H9 (cell line): ENCODE measurements around the gene ALOX15B. TPM values are rescaled to one million over a fixed set of nuclear protein-coding genes. Genes with fewer than 3 reads are reported as not detected.

Experiments
- DNase-seq: peaks from one replicate; pipeline ENCODE4 v3.0.0-alpha.2; 2017
- H2AFZ ChIP-seq: one replicate; pipeline ENCODE4 v1.6.1; 2013; ENCODE audit warnings: mild to moderate bottlenecking, low read length, control low read depth, moderate library complexity
- H2AK5ac ChIP-seq: 2 replicates; pipeline ENCODE4 v1.6.1; 2013; ENCODE audit warnings: low read length, control low read depth, mixed read lengths; ENCODE audit not compliant: insufficient read length
- H2BK120ac ChIP-seq: one replicate; pipeline ENCODE4 v1.6.1; 2013; ENCODE audit warnings: low read depth, mild to moderate bottlenecking, low read length, control low read depth, inconsistent platforms; ENCODE audit not compliant: poor library complexity, severe bottlenecking
- H2BK12ac ChIP-seq: 2 replicates; pipeline ENCODE4 v1.6.1; 2013; ENCODE audit warnings: low read length, control low read depth, mixed read lengths, low read depth; ENCODE audit not compliant: insufficient read length
- H2BK15ac ChIP-seq: 2 replicates; pipeline ENCODE4 v1.6.1; 2013; ENCODE audit warnings: low read depth, low read length, control low read depth
- H2BK20ac ChIP-seq: one replicate; pipeline ENCODE4 v1.6.1; 2013; ENCODE audit warnings: low read depth, mild to moderate bottlenecking, low read length, control low read depth, inconsistent platforms; ENCODE audit not compliant: poor library complexity, severe bottlenecking
- H2BK5ac ChIP-seq: 2 replicates; pipeline ENCODE4 v1.6.1; 2013; ENCODE audit warnings: low read length, control low read depth, mixed read lengths; ENCODE audit not compliant: insufficient read length
- H3K14ac ChIP-seq: 2 replicates; pipeline ENCODE4 v1.6.1; 2013; ENCODE audit warnings: low read length, control low read depth; ENCODE audit not compliant: insufficient read depth
- H3K18ac ChIP-seq: 2 replicates; pipeline ENCODE4 v1.6.1; 2013; ENCODE audit warnings: low read depth, mild to moderate bottlenecking, mixed read lengths, low read length, control low read depth; ENCODE audit not compliant: insufficient read length
- H3K23ac ChIP-seq: 2 replicates; pipeline ENCODE4 v1.6.1; 2013; ENCODE audit warnings: low read length, control low read depth, mixed read lengths, low read depth; ENCODE audit not compliant: insufficient read length
- H3K23me2 ChIP-seq: 2 replicates; pipeline ENCODE4 v1.6.1; 2013; ENCODE audit warnings: low read depth, mild to moderate bottlenecking, mixed read lengths, low read length, control low read depth; ENCODE audit not compliant: insufficient read length, poor library complexity, severe bottlenecking
- H3K27ac ChIP-seq: 2 replicates; pipeline ENCODE4 v1.5.1; 2013; ENCODE audit warnings: low read length, control low read depth, mixed read lengths, low read depth; ENCODE audit not compliant: insufficient read length
- H3K27me3 ChIP-seq: 2 replicates; pipeline ENCODE4 v1.6.1; 2013; ENCODE audit warnings: low read length, control low read depth, inconsistent platforms; ENCODE audit not compliant: insufficient read depth
- H3K4ac ChIP-seq: 2 replicates; pipeline ENCODE4 v1.6.1; 2013; ENCODE audit warnings: low read depth, mild to moderate bottlenecking, control low read depth, inconsistent platforms, low read length, moderate library complexity
- H3K4me1 ChIP-seq: 2 replicates; pipeline ENCODE4 v1.6.1; 2013; ENCODE audit warnings: low read length, control low read depth, inconsistent platforms; ENCODE audit not compliant: insufficient read depth
- H3K4me2 ChIP-seq: 2 replicates; pipeline ENCODE4 v1.6.1; 2013; ENCODE audit warnings: low read length, control low read depth, mixed read lengths; ENCODE audit not compliant: insufficient read length, insufficient read depth
- H3K56ac ChIP-seq: 2 replicates; pipeline ENCODE4 v1.6.1; 2013; ENCODE audit warnings: low read depth, mild to moderate bottlenecking, mixed read lengths, low read length, control low read depth; ENCODE audit not compliant: insufficient read length
- H3K79me1 ChIP-seq: 2 replicates; pipeline ENCODE4 v1.6.1; 2013; ENCODE audit warnings: low read depth, mild to moderate bottlenecking, moderate library complexity, low read length, control low read depth, inconsistent platforms; ENCODE audit not compliant: insufficient read depth, poor library complexity, severe bottlenecking
- H3K79me2 ChIP-seq: 2 replicates; pipeline ENCODE4 v1.6.1; 2013; ENCODE audit warnings: low read length, control low read depth, inconsistent platforms; ENCODE audit not compliant: insufficient read depth
- H3K9ac ChIP-seq: 2 replicates; pipeline ENCODE4 v1.6.1; 2013; ENCODE audit warnings: low read length, control low read depth, mixed read lengths; ENCODE audit not compliant: insufficient read length; ENCODE audit errors: extremely low read depth
- H3K9me3 ChIP-seq: one replicate; pipeline ENCODE4 v1.6.1; 2013; ENCODE audit warnings: low read depth, low read length, inconsistent platforms; ENCODE audit not compliant: control insufficient read depth
- H3T11ph ChIP-seq: one replicate; pipeline ENCODE4 v1.6.1; 2013; ENCODE audit warnings: mild to moderate bottlenecking, low read length, control low read depth, inconsistent platforms
- H4K20me1 ChIP-seq: one replicate; pipeline ENCODE4 v1.6.1; 2013; ENCODE audit not compliant: control insufficient read depth, insufficient read length, insufficient read depth
- H4K5ac ChIP-seq: 2 replicates; pipeline ENCODE4 v1.6.1; 2013; ENCODE audit warnings: low read depth, mild to moderate bottlenecking, mixed read lengths, low read length, control low read depth; ENCODE audit not compliant: insufficient read length
- H4K8ac ChIP-seq: replicated peaks from 2 replicates; pipeline ENCODE4 v1.6.1; 2013; ENCODE audit warnings: low read length, control low read depth, mixed read lengths, low read depth; ENCODE audit not compliant: insufficient read length
- H4K91ac ChIP-seq: 2 replicates; pipeline ENCODE4 v1.6.1; 2013; ENCODE audit warnings: low read depth, mild to moderate bottlenecking, moderate library complexity, mixed read lengths, low read length, control low read depth; ENCODE audit not compliant: insufficient read length
- H3K27ac Mint-ChIP-seq, 3 experiments: 2 replicates in 2 of 3; 3 replicates in 1 of 3; pipeline ENCODE4 v1.8.0; 2020 to 2021; ENCODE audit warnings: mixed read lengths in 3 of 3, mild to moderate bottlenecking in 1 of 3, moderate library complexity in 1 of 3
- H3K27me3 Mint-ChIP-seq: 2 replicates; pipeline ENCODE4 v1.8.0; 2021; ENCODE audit warnings: low read depth, mild to moderate bottlenecking, moderate library complexity, mixed read lengths
- H3K36me3 Mint-ChIP-seq, 3 experiments: 2 replicates in 2 of 3; 3 replicates in 1 of 3; pipeline ENCODE4 v1.8.0; 2020 to 2021; ENCODE audit warnings: low read depth in 3 of 3, mixed read lengths in 3 of 3; ENCODE audit not compliant: insufficient read depth in 1 of 3
- H3K4me1 Mint-ChIP-seq, 2 experiments: 2 replicates each; pipeline ENCODE4 v1.8.0; 2020; ENCODE audit warnings: mixed read lengths in 2 of 2
- H3K4me3 Mint-ChIP-seq, 2 experiments: 2 replicates in 1 of 2; 3 replicates in 1 of 2; pipeline ENCODE4 v1.8.0; 2020 to 2021; ENCODE audit warnings: mild to moderate bottlenecking in 2 of 2, mixed read lengths in 2 of 2, moderate library complexity in 1 of 2
- H3K9me3 Mint-ChIP-seq, 2 experiments: 2 replicates in 1 of 2; 3 replicates in 1 of 2; pipeline ENCODE4 v1.8.0; 2020; ENCODE audit warnings: mild to moderate bottlenecking in 2 of 2, mixed read lengths in 2 of 2, moderate library complexity in 1 of 2
- WGBS: extraction: QIAGEN DNeasy Blood & Tissue Kit; methylation state at CpG from one replicate; pipeline ENCODE4 v1.1.7; 2013; ENCODE audit warnings: missing lambda C conversion rate, low lambda C conversion rate, mixed read lengths; ENCODE audit not compliant: insufficient read length; ENCODE audit errors: extremely low coverage; 5-methylcytosine and 5-hydroxymethylcytosine counted together
- total RNA-seq: library from RNA; stranded (reverse); gene quantifications from 2 replicates; pipeline ENCODE4 v1.2.1, GENCODE V29; 2021
- TF ChIP-seq, protein P1 (sequence below): fragments of 200-600 bp; sonication (generic); conservative IDR thresholded peaks from 3 replicates; pipeline ENCODE4 v1.8.0; 2021; ENCODE audit warnings: antibody characterized with exemption, mild to moderate bottlenecking

ALOX15B gene
- total RNA-seq, 1 experiment from 2014 or later: not detected

DNA sequence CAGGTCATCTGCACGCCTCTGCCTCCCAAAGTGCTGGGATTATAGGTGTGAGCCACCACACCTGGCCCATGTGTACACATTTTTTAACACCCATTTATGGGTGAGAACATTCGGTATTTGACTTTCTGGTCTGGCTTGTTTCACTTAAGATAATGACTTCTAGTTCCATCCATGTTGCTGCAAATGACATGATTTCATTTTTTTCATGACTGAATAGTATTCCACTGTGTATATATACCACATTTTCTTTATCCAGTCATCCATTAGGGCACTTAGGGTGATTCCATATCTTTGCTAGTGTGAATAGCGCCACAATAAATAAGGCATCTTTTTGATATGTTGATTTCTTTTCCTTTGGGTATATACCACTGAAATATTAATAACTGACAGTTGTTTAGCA lies 43.0 kb downstream of the ALOX15B start:
- H2BK15ac ChIP-seq: no peak overlapping the region
- Mint-ChIP-seq H3K4me1 (peaks cover 10% of the 10 kb centered on the region in 2 experiments), H3K4me3 (no peak overlapping the region; a peak in 1 of 5 replicates), H3K9me3 (peaks cover 4 to 9% of the 10 kb centered on the region in 2 experiments; a peak in 2 of 5 replicates), H3K27me3 (peaks cover 61% of the 10 kb centered on the region), H3K27ac (no peak overlapping the region; a peak in 1 of 7 replicates), H3K36me3 (peaks cover 0 to 10% (median 0%) of the 10 kb centered on the region in 3 experiments; a peak in 1 of 7 replicates)
- no peak overlapping the region for H3K27ac ChIP-seq
- no peak overlapping the region for H3T11ph ChIP-seq
- no peak overlapping the region for H4K8ac ChIP-seq
- no peaks in the 10 kb centered on the region for H3K79me2 ChIP-seq
- no peak overlapping the region for H2AK5ac ChIP-seq
- peaks cover 3% of the 10 kb centered on the region; the same call in 1 of the 2 replicates for H3K27me3 ChIP-seq
- H4K91ac ChIP-seq: no peak overlapping the region
- no peak overlapping the region for H3K56ac ChIP-seq
- no peak overlapping the region for H3K14ac ChIP-seq
- no peak overlapping the region for H4K5ac ChIP-seq
- no peaks in the 10 kb centered on the region for H3K9me3 ChIP-seq
- peaks cover 10% of the 10 kb centered on the region for H3K23me2 ChIP-seq
- H2BK20ac ChIP-seq: no peak overlapping the region
- H3K23ac ChIP-seq: no peak overlapping the region
- H4K20me1 ChIP-seq: no peaks in the 10 kb centered on the region
- H2BK5ac ChIP-seq: no peak overlapping the region
- no peaks in the 10 kb centered on the region; the same call in 1 of the 2 replicates for H3K4me1 ChIP-seq
- no peaks in the 10 kb centered on the region for H3K79me1 ChIP-seq
- no peak overlapping the region for H3K18ac ChIP-seq
- H2BK120ac ChIP-seq: no peak overlapping the region
- TF ChIP-seq, protein P1, sequence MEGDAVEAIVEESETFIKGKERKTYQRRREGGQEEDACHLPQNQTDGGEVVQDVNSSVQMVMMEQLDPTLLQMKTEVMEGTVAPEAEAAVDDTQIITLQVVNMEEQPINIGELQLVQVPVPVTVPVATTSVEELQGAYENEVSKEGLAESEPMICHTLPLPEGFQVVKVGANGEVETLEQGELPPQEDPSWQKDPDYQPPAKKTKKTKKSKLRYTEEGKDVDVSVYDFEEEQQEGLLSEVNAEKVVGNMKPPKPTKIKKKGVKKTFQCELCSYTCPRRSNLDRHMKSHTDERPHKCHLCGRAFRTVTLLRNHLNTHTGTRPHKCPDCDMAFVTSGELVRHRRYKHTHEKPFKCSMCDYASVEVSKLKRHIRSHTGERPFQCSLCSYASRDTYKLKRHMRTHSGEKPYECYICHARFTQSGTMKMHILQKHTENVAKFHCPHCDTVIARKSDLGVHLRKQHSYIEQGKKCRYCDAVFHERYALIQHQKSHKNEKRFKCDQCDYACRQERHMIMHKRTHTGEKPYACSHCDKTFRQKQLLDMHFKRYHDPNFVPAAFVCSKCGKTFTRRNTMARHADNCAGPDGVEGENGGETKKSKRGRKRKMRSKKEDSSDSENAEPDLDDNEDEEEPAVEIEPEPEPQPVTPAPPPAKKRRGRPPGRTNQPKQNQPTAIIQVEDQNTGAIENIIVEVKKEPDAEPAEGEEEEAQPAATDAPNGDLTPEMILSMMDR: no peak
- no peak overlapping the region for H3K4me2 ChIP-seq
- H2BK12ac ChIP-seq: no peak overlapping the region
- H2AFZ ChIP-seq: no peak overlapping the region
- DNase-seq: no peak
- H3K9ac ChIP-seq: no peak overlapping the region
- H3K4ac ChIP-seq: no peak overlapping the region
- no CpG with 5 or more reads among the region's 3 CpGs for WGBS
